Stimulated activated CD4-positive, alpha-beta T cell treated with anti-CD3 and anti-CD28 coated beads, Interleukin-4, amount 100 ng/mL, for 4 hours (primary cell): ENCODE results near the gene PLK5.
"Not testable (repeated sequence)": the region's sequence is repeated elsewhere in the genome, so short reads cannot be mapped to it uniquely, and the experiment has no call there.

ENCODE experiments used
- DNase-seq, 2 experiments: peaks; one replicate each; pipeline ENCODE4 v3.0.0-alpha.2; 2020

The PLK5 gene

GRCh38 chr19:1526979-1527649 is 3.2 kb downstream of the PLK5 start:
- DNase-seq = no peak

DNA sequence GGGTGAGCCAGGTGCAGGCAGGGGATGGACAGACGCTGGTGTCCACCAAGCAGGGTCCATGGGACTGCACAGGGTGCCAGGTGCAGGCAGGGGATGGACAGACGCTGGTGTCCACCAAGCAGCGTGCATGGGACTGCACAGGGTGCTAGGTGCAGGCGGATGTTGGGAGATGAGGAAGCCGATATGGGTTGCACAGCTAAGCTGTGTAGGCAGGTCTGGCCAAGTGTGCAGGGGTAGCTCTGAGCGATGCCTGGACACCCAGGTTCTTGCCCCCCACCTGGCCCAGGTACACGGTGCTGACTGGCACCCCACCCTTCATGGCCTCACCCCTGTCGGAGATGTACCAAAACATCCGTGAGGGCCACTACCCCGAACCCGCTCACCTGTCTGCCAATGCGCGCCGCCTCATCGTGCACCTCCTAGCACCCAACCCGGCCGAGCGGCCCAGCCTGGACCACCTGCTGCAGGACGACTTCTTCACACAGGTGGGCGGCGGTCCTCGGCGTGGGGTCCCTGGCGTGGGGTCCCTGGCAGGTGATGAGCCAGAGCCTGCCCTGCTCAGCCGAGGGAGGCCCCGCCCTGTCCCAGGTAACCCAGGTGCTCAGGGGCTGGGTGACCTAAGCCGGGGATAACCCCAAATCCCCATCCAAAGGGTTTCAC is 3.9 kb downstream of the PLK5 start:
- no peak for DNase-seq

GRCh38 chr19:1528596-1529429 is 4.9 kb downstream of the PLK5 start:
- no peak for DNase-seq

DNA sequence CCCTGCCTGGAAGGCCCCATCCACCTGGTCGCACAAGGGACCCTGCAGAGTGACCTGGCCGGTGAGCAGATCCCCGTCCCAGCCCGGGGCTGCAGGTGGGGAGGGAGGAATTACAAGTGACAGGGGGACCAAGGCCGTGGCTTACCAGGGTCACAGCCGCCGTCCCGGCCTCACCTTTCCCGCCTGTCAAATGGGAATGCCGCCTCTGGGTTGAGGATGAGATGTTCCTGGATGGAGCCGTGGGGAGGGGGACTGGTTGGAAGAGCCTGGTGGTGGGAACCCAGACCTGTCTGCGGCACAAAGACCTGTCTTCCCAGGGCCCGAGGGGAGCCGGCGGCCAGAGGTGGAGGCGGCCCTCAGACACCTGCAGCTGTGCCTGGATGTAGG is 5.5 kb downstream of the PLK5 start:
- DNase-seq = no peak

DNA sequence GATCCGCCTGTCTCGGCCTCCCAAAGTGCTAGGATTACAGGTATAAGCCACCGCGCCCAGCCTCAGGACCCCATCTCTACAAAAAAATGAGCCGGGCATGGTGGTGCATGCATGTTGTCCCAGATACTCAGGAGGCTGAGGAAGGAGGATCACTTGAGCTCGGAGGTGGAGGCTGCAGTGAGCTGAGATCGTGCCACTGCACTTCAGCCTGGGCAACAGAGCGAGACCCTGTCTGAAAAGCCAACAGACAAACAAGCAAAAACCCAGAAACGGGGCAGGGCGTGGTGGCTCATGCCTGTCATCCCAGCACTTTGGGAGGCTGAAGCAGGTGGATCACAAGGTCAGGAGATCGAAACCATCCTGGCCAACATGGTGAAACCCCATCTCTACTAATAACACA is 7.0 kb downstream of the PLK5 start:
- DNase-seq = not testable (repeated sequence)

GRCh38 chr19:1531587-1531986 is 7.7 kb downstream of the PLK5 start:
- DNase-seq = no peak

- DNase-seq = no peak
Measured at GRCh38 chr19:1532003-1532402, 8.1 kb downstream of the PLK5 start.

- DNase-seq = no peak
Measured at GRCh38 chr19:1533510-1534150, 9.8 kb downstream of the PLK5 start.

GRCh38 chr19:1534972-1535371 is 11.1 kb downstream of the PLK5 start:
- DNase-seq = no peak

DNA sequence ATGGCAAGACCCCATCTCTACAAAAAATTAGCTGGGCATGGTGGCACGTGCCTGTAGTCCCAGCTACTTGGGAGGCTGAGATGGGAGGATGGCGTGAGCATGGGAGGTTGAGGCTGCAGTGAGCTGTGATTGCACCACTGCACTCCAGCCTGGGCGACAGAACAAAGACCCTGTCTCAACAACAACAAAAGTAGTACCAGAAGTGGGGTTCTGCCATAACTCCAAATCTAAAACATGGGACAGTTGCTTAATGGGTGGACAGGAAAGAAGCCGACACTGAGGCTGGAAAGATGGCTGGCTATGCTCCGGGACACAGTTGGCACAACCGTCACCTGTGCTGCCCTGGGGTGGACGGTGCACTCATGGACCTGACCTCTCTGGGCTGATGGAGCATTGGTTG is 11.8 kb downstream of the PLK5 start:
- DNase-seq = not testable (repeated sequence)

DNA sequence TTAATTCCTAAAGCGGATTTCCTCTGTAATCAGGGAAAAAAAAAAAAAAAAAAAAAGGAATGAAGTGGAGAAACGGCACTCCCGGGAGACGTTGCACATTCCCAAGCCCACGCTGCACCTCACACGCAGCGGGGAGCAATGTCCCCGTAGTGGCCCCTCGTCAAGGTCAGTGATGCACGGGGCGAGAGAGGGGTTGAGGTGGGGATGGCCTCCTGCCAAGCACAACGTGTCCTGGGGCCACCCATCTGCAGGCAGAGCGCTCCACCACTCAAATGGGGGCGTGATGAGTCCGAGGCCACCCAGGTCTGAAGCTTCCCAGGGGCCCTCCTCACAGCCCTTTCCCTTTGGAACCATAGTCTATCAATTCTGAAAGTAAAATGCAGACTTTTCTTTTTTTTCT is 15.1 kb downstream of the PLK5 start:
- no peak for DNase-seq

GRCh38 chr19:1539749-1540148 is 15.9 kb downstream of the PLK5 start:
- not testable (repeated sequence) for DNase-seq

DNA sequence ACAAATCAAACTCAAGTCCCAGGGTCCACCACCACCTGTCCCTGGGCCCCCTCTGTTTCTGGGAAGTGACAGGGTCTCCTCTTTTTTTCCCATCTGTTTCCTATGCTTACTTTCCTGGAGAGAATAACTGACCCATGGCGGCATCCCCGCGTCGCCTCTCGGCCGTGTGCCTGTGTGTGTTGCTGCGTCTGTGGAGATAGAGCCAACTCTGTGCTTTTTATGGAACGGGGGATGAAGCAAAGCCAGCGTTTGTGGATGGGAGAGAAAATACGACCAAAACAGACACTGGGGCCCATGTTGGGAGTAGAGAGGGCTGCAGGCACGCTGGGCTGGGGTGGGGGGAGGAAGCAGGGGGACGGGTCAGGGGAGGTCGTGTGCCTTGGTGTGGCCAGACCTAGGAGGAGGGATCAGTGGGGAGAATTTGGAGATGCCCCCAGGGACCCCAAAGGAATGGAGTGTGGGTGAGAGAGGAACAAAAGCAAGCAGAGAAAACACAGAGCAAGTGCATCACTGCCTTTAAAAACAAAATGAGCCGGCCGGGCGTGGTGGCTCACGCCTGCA is 16.6 kb downstream of the PLK5 start:
- DNase-seq = no peak

GRCh38 chr19:1549332-1549945 is 25.6 kb downstream of the PLK5 start:
- DNase-seq = no peak

GRCh38 chr19:1551068-1552040 is 27.5 kb downstream of the PLK5 start:
- DNase-seq = no peak

- no peak for DNase-seq
Measured at GRCh38 chr19:1553415-1553814, 29.5 kb downstream of the PLK5 start.

GRCh38 chr19:1554968-1555367 is 31.1 kb downstream of the PLK5 start:
- no peak for DNase-seq

- no peak for DNase-seq
Measured at GRCh38 chr19:1555487-1556389, 31.9 kb downstream of the PLK5 start.

- no peak for DNase-seq
Measured at GRCh38 chr19:1556390-1557070, 32.7 kb downstream of the PLK5 start.

DNA sequence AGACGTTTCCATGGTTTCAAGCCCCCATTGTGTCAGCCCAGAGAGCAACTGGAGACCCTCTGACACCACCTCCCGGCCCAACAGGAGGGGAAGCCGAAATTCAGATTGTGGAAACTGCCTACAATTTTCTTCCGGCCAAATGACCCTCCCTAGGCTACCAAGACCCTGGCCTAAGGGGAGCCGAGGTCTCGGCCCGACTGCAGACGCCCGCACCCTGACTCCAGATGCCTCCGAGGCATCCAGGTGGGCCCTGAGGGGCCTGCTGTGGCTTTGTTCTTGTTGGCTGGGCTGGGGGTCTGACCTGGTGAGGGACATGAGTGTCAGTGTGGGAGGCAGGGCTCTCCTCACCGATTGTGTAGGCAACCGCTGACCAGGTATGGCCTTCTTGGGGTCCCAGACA is 34.7 kb downstream of the PLK5 start:
- DNase-seq = no peak
